Caco-2 (cell line): ENCODE measurements around the gene ADAT2. TPM values are rescaled to one million over a fixed set of nuclear protein-coding genes. Genes with fewer than 3 reads are reported as not detected.
A peak's percentile ranks its signal among the peaks of the same experiment; 100 is the strongest.

ENCODE experiments used
- BruUV-seq: library from RNA; stranded (reverse); fragments of 400-500 nt; replicated peaks from 2 replicates; lab custom pipeline; 2021; lab: Mats Ljungman, UMichigan
- CTCF ChIA-PET: fragments of 300-600 bp; sonication (Branson Sonifier 250); formaldehyde crosslinking; loops from one replicate; lab custom pipeline; 2022; ENCODE audit warnings: antibody characterized with exemption; lab: Charles Lee
- POLR2A ChIA-PET: fragments of 300-600 bp; sonication (Branson Sonifier 250); formaldehyde crosslinking; loops from one replicate; lab custom pipeline; 2022; ENCODE audit warnings: antibody characterized with exemption; lab: Charles Lee
- DNase-seq, 2 experiments: peaks; one replicate each; pipeline versions ENCODE4 v3.0.0 to v3.0.0-alpha.2; 2020 to 2022
- H3K27me3 ChIP-seq: replicated peaks from 2 replicates; pipeline ENCODE4 v1.6.0; 2011; ENCODE audit warnings: low read length; ENCODE audit not compliant: control insufficient read depth, insufficient read depth
- H3K36me3 ChIP-seq: 2 replicates; pipeline ENCODE4 v1.5.1; 2011; ENCODE audit warnings: low read length; ENCODE audit not compliant: control insufficient read depth, insufficient read depth
- H3K4me1 ChIP-seq: fragments of 250-450 bp; sonication (Bioruptor Pico); 2 replicates; pipeline ENCODE4 v1.5.1; 2020; ENCODE audit warnings: mild to moderate bottlenecking
- H3K4me3 ChIP-seq: 2 replicates; pipeline ENCODE4 v1.5.1; 2011; ENCODE audit warnings: low read depth, mild to moderate bottlenecking, control low read depth, low read length
- H3K9me3 ChIP-seq: fragments of 250-450 bp; sonication (Bioruptor Pico); 2 replicates; pipeline ENCODE4 v1.5.1; 2020; ENCODE audit warnings: mild to moderate bottlenecking, moderate library complexity
- H3K27ac Mint-ChIP-seq: one replicate; pipeline ENCODE4 v1.8.0; 2022; ENCODE audit warnings: mixed read lengths; ENCODE audit not compliant: unreplicated experiment
- H3K27me3 Mint-ChIP-seq: one replicate; pipeline ENCODE4 v1.8.0; 2022; ENCODE audit warnings: mixed read lengths; ENCODE audit not compliant: insufficient read depth, unreplicated experiment
- H3K36me3 Mint-ChIP-seq: one replicate; pipeline ENCODE4 v1.8.0; 2022; ENCODE audit warnings: mild to moderate bottlenecking, mixed read lengths; ENCODE audit not compliant: insufficient read depth, unreplicated experiment
- H3K4me1 Mint-ChIP-seq: one replicate; pipeline ENCODE4 v1.8.0; 2022; ENCODE audit warnings: low read depth, mixed read lengths; ENCODE audit not compliant: unreplicated experiment
- H3K4me3 Mint-ChIP-seq: one replicate; pipeline ENCODE4 v1.8.0; 2022; ENCODE audit warnings: mild to moderate bottlenecking, moderate library complexity, mixed read lengths; ENCODE audit not compliant: unreplicated experiment
- H3K9me3 Mint-ChIP-seq: one replicate; pipeline ENCODE4 v1.8.0; 2022; ENCODE audit warnings: mixed read lengths; ENCODE audit not compliant: unreplicated experiment
- intact Hi-C: fragments of 100-400 bp; cut with micrococcal nuclease; formaldehyde crosslinking; loops from one replicate; pipeline ENCODE4 v1.10.0; 2022; ENCODE audit not compliant: unreplicated experiment
- total RNA-seq: library from RNA; stranded (reverse); gene quantifications from 2 replicates; pipeline ENCODE4 v1.2.3, GENCODE V29; 2022
- TF ChIP-seq, protein P1 (sequence below), 2 experiments: fragments of 200-600 bp in 1 of 2; IDR thresholded peaks; 1 replicate in 1 of 2; 2 replicates in 1 of 2; pipeline versions ENCODE4 v1.5.1 to v1.8.0; 2011 to 2022; ENCODE audit warnings: antibody characterized with exemption in 1 of 2, control low read depth in 1 of 2, inconsistent platforms in 1 of 2, low read depth in 1 of 2, low read length in 1 of 2, mild to moderate bottlenecking in 1 of 2, moderate library complexity in 1 of 2; ENCODE audit not compliant: insufficient read depth in 1 of 2, severe bottlenecking in 1 of 2, unreplicated experiment in 1 of 2

ADAT2 gene
- total RNA-seq, 1 experiment from 2014 or later: 12.7 TPM

DNA sequence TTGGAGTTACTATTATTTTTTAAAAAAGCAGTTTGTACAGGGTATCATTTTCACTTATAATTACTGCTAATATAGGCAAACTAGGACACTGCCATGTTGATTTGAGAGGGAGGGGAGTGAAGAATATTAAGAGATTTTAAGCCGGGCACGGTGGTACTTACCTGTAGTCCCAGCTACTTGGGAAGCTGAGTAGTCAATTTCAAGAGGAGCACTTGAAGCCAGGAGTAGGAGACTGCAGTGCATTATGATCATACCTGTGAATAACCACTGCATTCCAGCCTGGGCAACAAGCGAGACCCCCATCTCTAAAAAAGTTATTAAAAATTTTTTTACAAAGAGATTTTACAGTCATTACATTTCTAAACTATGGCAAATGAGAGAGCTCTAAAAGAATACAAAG is 35.7 kb downstream of the ADAT2 start:
- Mint-ChIP-seq H3K4me1 (peaks cover 22% of the 10 kb centered on the region), H3K9me3 (peaks cover 11% of the 10 kb centered on the region), H3K27ac (no peak overlapping the region), H3K36me3 (peaks cover 5% of the 10 kb centered on the region), H3K4me3 (no peak overlapping the region), H3K27me3 (no peaks in the 10 kb centered on the region)
- intact Hi-C loops: loop anchor here (10.0 kb wide), 1 partner anchor 530 kb away; no protein-coding TSS in a partner anchor
- H3K9me3 ChIP-seq: no peaks in the 10 kb centered on the region
- no peak overlapping the region for H3K4me3 ChIP-seq
- ChIA-PET POLR2A (no interaction called here), CTCF (interaction anchor here (1.5 kb wide), 1 partner anchor 13 kb away, joined by 5 read pairs; no protein-coding TSS in a partner anchor)
- H3K36me3 ChIP-seq: peaks cover 2% of the 10 kb centered on the region
- H3K4me1 ChIP-seq: peaks cover 41% of the 10 kb centered on the region
- no TSS peak for BruUV-seq
- no peak for DNase-seq
- TF ChIP-seq, protein P1, sequence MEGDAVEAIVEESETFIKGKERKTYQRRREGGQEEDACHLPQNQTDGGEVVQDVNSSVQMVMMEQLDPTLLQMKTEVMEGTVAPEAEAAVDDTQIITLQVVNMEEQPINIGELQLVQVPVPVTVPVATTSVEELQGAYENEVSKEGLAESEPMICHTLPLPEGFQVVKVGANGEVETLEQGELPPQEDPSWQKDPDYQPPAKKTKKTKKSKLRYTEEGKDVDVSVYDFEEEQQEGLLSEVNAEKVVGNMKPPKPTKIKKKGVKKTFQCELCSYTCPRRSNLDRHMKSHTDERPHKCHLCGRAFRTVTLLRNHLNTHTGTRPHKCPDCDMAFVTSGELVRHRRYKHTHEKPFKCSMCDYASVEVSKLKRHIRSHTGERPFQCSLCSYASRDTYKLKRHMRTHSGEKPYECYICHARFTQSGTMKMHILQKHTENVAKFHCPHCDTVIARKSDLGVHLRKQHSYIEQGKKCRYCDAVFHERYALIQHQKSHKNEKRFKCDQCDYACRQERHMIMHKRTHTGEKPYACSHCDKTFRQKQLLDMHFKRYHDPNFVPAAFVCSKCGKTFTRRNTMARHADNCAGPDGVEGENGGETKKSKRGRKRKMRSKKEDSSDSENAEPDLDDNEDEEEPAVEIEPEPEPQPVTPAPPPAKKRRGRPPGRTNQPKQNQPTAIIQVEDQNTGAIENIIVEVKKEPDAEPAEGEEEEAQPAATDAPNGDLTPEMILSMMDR (IDR thresholded peaks at IDR 0.05; ENCODE audit: insufficient read depth in 1 of 2, low read depth in 1 of 2, low read length in 1 of 2, severe bottlenecking in 1 of 2, unreplicated experiment in 1 of 2): no peak
- no peaks in the 10 kb centered on the region for H3K27me3 ChIP-seq

DNA sequence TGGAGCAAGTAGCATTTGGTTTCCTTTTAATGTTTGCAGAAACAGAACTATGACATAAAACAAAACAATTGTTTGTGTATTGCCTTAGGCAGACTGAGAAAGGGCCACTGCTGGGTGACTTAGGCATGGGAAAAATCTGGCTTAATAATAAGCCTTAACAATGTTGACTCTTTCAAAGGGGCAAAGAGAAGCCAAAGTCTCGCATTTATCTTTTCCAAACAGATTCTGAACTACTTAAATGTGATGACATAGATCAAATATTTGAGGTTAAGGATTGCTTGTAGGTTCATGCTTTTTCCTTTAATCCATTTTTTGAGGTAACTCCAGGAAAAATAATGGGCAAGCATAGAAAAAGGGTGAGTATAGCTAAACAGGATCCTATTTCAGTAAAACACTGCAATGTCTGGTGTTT is 39.6 kb downstream of the ADAT2 start:
- H3K9me3 ChIP-seq: no peaks in the 10 kb centered on the region; the same call in 1 of the 2 replicates
- no peak overlapping the region for H3K4me3 Mint-ChIP-seq
- no peaks in the 10 kb centered on the region for H3K27me3 Mint-ChIP-seq
- BruUV-seq: no TSS peak
- H3K27ac Mint-ChIP-seq: peak overlapping the region; percentile 35
- ChIA-PET POLR2A (interaction anchor here (0.6 to 0.7 kb wide), 3 partner anchors 47 to 907 kb away, joined by 5 to 8 read pairs (median 8); no protein-coding TSS in a partner anchor), CTCF (no interaction called here)
- H3K36me3 ChIP-seq: peaks cover 2% of the 10 kb centered on the region
- H3K9me3 Mint-ChIP-seq: peaks cover 22% of the 10 kb centered on the region
- intact Hi-C loops: loop anchor here (1.0 to 10.0 kb wide), 2 partner anchors 14 to 526 kb away; no protein-coding TSS in a partner anchor
- peaks cover 49% of the 10 kb centered on the region for H3K4me1 ChIP-seq
- H3K4me3 ChIP-seq: no peak overlapping the region
- no peaks in the 10 kb centered on the region for H3K27me3 ChIP-seq
- H3K4me1 Mint-ChIP-seq: peaks cover 22% of the 10 kb centered on the region
- H3K36me3 Mint-ChIP-seq: peaks cover 5% of the 10 kb centered on the region
- DNase-seq: peak in 1 of 2 experiments; percentile 58
- TF ChIP-seq, protein P1 (IDR thresholded peaks at IDR 0.05; ENCODE audit: insufficient read depth in 1 of 2, low read depth in 1 of 2, low read length in 1 of 2, severe bottlenecking in 1 of 2, unreplicated experiment in 1 of 2): no peak

DNA sequence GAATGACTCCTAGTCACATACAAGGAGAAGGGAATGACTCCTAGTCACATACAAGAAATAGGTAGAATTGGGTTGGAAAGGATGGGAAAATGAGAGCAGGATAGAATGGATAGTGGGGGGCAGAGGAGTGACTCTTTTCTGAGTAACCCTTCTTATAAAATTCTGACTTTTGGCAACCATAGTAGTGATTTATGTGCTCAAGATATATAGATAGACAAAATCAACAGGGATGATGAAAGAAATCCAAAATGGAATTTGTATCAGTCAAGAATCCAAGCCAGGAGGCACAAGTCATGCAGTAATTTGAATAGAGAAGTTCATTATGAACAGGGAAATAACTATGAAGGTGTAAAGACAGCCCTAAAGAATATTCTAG is 41.7 kb downstream of the ADAT2 start:
- intact Hi-C loops: no loop called here
- H3K4me3 Mint-ChIP-seq: no peak overlapping the region
- no peak overlapping the region for H3K4me3 ChIP-seq
- no peaks in the 10 kb centered on the region; the same call in 1 of the 2 replicates for H3K36me3 ChIP-seq
- no peak for DNase-seq
- H3K9me3 Mint-ChIP-seq: peaks cover 22% of the 10 kb centered on the region
- ChIA-PET POLR2A (no interaction called here), CTCF (no interaction called here)
- H3K36me3 Mint-ChIP-seq: peaks cover 5% of the 10 kb centered on the region
- TF ChIP-seq, protein P1 (IDR thresholded peaks at IDR 0.05; ENCODE audit: insufficient read depth in 1 of 2, low read depth in 1 of 2, low read length in 1 of 2, severe bottlenecking in 1 of 2, unreplicated experiment in 1 of 2): no peak
- peaks cover 46% of the 10 kb centered on the region for H3K4me1 ChIP-seq
- no peaks in the 10 kb centered on the region for H3K27me3 ChIP-seq
- H3K4me1 Mint-ChIP-seq: peaks cover 22% of the 10 kb centered on the region
- peak overlapping the region; percentile 55 for H3K27ac Mint-ChIP-seq
- H3K9me3 ChIP-seq: no peaks in the 10 kb centered on the region; the same call in 1 of the 2 replicates
- no TSS peak for BruUV-seq
- no peaks in the 10 kb centered on the region for H3K27me3 Mint-ChIP-seq
